Stimulated activated CD8-positive, alpha-beta memory T cell treated with anti-CD3 and anti-CD28 coated beads, Interleukin-7, amount 100 ng/mL, for 24 hours (primary cell): ENCODE measurements around the gene TOP3B.
"Not testable (repeated sequence)": the region's sequence is repeated elsewhere in the genome, so short reads cannot be mapped to it uniquely, and the experiment has no call there.

Experiments used
- DNase-seq: peaks from one replicate; pipeline ENCODE4 v3.0.0-alpha.2; 2020; ENCODE audit warnings: low read depth

TOP3B gene

DNA sequence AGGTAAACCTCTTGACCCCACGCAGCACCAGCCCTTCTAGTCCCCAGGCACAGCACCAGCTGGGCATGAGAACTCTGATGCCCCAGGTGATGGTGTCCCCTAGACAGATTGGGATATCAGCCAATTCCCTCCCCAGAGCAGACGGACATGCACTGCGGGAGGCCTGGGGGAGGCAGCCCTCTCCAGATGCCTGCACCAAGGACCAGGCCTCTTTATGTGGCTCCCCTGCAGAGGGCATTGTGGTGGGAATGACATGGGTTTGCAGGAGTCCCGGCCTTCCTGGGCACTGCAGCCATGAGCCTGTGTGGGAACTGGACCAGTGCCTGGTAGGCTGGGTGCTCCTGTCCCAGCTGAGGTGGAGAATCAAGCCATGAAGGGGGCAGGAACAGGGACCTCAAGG, 55.9 kb downstream of the TOP3B start:
- DNase-seq = no peak

DNA sequence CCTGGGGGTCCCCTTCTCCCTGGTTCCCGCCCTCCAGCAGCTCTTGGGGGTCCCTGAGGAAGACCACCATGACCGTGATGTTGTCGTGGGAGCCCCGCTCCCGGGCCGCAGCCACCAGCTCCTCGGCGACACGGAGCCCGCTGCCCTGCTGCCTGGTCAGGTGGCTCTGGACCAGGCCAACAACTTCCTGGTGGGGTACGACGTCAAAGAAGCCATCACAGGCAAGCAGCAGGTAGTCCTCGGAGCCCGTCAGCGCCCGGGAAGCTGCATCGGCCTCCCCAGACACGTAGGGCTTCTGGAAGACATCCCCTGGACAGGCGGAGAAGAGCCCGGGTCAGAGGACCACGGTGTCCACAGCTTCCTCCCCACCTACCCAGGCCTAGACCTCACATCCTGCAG, 59.4 kb downstream of the TOP3B start:
- no peak for DNase-seq

DNA sequence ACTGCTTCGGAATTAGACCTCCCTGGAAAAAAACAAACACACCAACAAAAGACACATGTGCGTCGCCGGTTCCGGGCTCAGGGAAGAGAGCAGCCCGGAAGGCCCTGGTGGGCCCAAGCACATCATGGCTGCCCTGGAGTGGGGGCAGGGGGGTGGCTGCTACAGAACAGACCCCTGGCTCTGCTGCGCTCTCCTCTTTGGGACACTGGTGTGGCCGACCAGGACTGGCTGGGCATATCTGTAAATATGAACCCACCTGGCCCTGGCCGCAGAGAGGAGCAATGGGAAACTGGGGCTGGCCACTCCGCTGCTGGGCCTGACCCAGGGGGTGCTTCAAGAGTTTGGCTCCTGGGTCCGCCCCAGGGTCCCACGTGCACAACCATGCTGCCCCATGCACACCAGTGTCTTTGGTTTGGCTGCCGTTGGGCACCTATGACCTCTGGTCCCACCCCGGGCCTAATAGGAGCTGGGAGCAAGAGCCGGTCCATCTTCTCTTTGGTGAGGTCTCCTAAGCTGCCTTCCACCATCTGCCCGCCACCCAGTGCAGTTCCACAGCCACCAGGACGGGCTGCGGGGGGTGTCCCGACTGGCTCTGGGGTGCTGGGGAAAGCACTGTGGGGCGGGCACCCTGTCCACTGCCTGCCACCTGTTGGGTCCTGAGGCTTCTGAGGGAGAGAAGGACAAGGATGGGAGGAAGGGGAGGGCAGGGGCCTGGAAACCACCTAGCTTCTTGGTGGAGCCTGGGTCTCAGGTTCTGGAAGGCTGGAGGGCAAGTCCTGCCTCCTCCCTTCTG, 60.0 kb downstream of the TOP3B start:
- no peak for DNase-seq

DNA sequence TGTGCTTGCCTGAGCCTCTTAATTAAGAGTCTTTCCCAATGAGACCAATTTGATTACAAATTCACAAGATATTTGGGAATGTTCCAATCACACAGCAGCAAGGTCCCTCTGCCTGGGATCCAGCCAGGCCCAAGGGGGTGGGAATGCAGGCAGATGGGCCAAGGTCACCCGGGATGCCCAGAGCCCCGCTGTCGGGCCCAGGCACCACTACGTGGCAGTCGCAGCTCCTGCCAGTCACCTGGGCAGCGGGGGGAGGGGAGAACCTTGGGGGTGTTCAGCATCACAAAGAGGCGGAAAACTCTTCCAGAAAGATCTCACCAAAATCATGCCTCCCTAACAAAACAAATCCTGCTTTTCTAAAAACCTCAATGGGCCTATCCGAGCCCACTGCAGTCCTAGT, 60.9 kb downstream of the TOP3B start:
- DNase-seq = no peak

DNA sequence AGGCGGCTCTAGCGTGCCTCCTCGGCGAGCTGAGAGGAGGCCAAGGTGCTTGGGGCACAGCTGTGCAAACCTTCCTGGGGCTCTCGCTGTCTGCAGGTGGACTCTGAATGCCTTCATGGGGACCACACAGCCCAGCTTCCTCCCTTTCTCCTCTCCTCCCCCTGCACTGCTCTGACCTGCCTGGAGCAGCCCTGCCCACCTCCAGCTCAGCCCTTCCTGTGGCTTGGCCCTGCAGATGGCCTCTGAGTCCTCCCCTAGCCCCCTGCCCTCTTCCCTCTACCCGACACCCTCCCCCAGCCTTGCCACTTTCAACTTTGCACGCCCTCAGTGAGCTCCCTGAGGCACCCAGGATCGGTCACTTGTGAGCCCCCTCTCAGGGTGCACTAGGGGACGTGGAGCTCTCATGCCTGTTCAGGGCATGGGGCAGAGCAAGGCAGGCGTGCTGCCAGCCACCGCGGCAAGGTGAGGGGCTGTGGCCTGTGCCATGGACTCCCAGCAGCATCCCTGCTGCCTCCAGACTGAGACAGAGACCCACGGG, 61.3 kb downstream of the TOP3B start:
- no peak for DNase-seq

- DNase-seq = no peak
These were observed 62.0 kb downstream of the TOP3B start for GRCh38 chr22:21920341-21921183.

GRCh38 chr22:21919526-21920307, 62.9 kb downstream of the TOP3B start:
- DNase-seq = no peak

GRCh38 chr22:21918466-21919185, 64.0 kb downstream of the TOP3B start:
- no peak for DNase-seq

DNA sequence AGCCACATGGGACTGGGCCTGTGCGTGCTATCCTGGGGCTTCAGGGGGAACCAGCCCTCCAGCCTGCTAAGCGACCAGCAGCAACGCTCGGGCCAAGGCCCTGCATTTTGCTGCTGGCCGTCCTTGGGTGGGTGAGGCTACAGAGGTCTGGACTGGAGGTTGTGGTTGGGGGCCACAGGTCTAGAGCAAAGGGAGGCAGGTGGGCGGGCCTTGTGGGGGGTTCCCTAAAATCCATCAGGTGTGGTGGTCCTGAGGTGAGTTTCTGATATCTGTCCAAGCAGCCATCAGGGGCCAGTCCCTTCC, 64.7 kb downstream of the TOP3B start:
- DNase-seq = no peak

DNA sequence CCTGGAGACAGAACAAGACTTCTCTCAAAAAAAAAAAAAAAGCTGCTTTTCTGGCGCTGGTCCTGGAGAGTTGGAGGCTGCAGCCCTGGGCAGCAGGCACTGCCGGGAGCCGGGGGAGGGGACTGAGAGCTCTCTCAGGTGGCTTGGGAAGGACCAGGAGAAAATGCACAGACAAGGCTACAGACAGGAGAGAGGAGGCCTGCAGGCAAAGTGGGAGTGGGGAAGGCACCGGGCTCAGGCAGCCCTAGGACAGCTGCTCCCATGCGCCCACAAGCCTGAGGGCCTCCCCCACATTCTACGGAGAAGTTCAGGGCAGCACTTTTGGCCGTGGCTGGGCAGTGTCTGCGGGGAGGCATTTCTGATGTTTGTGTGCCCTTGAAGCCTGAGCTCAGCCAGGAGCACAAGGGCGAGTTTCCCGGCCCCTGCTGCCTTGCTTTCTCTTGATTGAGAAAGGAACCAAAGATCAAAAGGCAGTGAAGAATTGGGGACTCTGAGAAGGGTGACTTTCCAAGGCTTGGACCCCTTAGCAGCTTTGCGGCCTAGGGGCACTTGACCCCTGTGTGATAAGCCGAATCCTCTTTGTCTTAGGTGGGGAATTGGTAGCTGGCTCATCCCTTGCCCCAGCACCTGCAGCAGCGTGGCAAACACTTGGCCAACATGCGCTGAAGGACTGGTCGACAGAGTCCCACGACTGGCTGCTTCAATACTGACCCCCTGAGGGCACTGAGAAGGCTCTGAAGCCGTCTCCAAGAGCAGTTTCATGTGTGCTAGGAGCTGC, 65.2 kb downstream of the TOP3B start:
- DNase-seq = no peak

DNA sequence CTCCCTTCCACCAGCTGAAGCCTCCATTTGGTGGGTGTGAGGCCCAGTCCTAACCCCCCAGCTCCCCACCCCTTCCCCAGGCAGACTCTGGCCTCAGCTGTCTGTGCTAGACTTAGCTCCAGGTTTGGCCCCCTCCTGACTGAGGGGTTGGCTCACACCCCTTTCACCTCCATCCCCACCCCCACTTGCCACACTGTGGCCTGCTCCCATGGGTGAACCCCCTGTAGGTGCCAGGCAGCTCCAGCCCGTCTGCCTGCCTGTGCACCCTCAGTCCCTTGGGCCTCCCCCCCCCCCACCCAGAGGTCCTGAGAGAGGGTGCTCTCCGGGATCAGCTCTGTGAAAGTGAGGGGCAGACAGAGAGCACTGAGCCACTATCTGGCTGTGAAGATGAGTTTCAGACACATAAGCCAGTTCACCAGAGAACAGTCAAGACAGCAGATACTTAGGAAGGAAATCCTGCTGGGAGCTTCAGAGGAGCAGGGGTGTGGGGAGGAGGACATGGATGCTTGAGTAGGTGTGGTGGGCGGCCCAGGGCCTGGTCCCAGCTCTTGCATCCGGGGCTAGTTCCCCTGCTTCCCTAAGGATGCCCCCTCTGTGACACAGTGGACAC, 66.2 kb downstream of the TOP3B start:
- no peak for DNase-seq

DNA sequence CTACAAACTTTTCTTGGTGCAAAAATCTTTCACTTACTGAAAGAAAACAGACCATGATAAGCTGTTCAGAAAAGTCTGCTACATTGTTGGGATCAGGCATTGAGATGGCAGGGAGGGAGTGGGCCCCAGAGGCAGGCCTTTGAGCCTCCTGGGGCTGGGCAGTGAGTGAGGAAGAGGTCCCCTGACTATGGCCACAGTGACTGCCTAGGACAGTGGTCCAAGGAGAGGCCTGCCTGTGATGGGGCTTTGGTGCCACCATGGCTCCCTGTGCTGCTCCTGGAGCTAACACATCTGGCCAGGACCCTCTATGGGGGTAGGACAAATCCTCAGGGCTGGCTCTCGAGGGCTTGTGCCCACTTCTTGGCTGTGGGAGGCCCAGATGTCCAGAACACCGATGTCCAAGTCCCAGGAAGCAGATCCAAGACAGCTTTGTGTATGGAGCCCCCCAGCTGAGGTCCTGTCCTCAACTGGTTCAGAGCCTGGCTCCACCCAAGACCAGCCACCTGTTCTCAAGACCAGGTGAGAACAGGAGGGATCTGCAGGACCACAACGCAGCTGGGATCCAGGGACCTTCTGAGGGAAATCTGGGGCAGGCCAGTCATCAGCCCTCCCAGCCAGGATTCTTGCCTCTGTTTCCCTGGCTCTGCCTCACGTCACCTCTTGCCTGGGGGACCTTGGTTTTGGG, 66.8 kb downstream of the TOP3B start:
- no peak for DNase-seq

- not testable (repeated sequence) for DNase-seq
These were observed 68.4 kb downstream of the TOP3B start for GRCh38 chr22:21914033-21914642.

DNA sequence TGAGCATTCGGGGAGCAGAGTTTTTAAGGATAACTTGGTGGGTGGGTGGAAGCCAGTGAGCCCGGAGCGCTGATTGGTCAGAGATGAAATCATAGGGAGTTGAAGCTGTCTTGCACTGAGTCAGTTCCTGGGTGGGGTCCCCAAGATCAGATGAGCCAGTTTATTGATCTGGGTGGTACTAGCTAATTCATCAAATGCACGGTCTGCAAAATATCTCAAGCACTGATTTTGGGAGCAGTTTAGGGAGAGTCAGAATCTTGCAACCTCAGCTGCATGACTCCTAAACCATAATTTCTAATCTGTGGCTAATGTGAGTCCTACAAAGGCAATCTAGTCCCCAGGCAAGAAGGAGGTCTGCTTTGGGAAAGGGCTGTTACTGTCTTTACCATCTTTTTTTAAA, 72.2 kb downstream of the TOP3B start:
- DNase-seq = not testable (repeated sequence)

DNA sequence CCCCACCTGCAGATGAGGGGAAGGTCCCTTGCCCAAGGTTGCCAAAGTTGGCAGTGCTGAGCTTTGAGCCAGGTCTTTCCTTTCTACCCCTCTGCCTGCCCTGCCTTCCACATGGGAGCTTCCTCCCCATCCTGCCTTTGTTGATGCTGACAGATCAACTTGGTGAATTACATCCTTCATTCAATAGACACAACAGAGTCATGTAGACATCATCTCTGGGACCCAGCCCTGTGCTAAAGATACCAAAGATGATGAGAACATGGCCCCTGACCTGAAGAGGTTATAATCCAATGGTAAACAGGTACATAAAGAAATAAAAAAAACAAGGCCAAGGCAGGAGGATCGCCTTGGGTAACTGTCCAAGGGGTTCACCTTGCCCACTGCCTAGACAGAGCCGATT, 72.7 kb downstream of the TOP3B start:
- DNase-seq = no peak

- no peak for DNase-seq
These were observed 74.7 kb downstream of the TOP3B start for GRCh38 chr22:21907638-21908522.
